ENCODE data around the gene CGB8. TPM values are rescaled to one million over a fixed set of nuclear protein-coding genes. Genes with fewer than 3 reads are reported as not detected.

The CGB8 gene
- total RNA-seq, 1 donor from 2014 or later: not detected

DNA sequence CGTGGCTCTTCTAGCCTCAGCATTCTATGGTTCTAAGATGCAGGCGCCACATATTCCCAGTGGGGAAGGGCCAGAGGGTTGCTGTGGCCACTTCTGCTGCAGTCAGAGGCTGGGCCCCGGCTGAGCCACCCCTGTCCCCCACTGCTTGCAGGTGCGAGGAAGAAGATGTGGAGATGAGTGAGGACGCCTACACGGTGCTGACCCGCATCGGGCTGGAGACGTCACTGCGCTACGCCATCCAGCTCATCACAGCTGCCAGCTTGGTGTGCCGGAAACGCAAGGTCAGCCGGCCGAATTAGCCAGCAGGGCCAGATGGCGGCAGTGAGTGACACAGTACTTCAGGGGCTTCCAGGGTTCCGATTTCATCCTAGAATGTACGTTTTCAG is 34.0 kb downstream of the CGB8 start:
- intact Hi-C loops (cut with DNase I): no loop called here
- DNase-seq (ENCODE audit: low spot score): no peak

DNA sequence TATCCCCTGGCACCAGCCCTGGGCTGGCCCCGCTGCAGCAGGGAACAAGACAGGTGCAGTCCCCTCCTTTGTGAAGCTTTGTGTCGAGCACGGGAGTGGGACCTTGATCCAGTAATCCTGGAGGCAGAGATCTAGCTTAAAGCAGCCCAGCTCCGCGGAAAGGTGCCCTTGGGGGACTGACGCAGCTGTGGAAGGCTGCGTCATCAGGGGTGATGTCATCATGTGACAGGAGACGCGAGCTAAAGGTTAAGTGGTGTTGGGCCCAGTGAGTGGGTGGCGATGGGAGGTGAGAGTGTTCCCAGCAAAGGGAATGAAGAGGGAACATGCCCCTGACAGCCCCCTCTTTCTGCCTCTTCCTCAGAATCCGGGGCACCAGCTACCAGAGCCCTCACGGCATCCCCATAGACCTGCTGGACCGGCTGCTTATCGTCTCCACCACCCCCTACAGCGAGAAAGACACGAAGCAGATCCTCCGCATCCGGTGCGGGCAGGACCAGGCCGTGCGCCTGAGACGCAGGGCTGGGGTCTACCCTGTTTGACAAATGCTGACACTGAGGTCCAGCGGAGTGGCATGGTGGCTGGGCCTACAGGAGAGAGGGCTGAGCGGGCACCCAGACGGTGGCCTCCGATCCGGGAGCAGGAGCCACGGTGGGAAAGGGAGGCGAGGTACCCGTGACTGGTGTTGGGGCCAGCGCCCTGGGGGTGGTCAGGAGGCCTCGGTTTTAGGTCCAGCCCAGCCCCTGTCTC is 34.6 kb downstream of the CGB8 start:
- intact Hi-C loops (cut with DNase I): no loop called here
- DNase-seq (ENCODE audit: low spot score): no peak

- DNase-seq (ENCODE audit: low spot score): no peak
- intact Hi-C loops (cut with DNase I): no loop called here
These were observed 37.7 kb downstream of the CGB8 start for GRCh38 chr19:49011194-49011593.

GRCh38 chr19:49010453-49010852 is 38.5 kb downstream of the CGB8 start:
- no peak for DNase-seq (ENCODE audit: low spot score)
- intact Hi-C loops (cut with DNase I): no loop called here

DNA sequence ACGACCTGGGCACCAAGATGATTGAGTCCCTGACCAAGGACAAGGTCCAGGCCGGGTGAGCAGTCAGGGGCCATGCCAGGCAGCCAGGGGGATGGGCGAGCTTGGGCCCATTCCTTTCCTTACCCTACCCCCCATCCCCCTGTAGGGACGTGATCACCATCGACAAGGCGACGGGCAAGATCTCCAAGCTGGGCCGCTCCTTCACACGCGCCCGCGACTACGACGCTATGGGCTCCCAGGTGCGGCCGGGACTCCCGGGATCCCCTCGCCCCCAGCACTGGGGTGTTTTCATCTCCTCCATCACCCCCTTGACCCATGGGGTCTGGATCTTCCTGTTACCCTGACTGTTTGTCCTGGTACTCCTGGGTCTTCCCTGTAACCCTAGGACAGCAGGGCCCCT is 39.1 kb downstream of the CGB8 start:
- DNase-seq (ENCODE audit: low spot score): no peak

GRCh38 chr19:49006905-49007304 is 42.0 kb downstream of the CGB8 start:
- intact Hi-C loops (cut with DNase I): no loop called here

More for the DNA sequence above, 39.1 kb downstream of the CGB8 start:
- intact Hi-C loops (cut with DNase I): no loop called here

GRCh38 chr19:49004964-49005614 is 43.8 kb downstream of the CGB8 start:
- DNase-seq (ENCODE audit: low spot score): no peak
- intact Hi-C loops (cut with DNase I): no loop called here

More at GRCh38 chr19:49006905-49007304, 42.0 kb downstream of the CGB8 start:
- DNase-seq (ENCODE audit: low spot score): no peak

DNA sequence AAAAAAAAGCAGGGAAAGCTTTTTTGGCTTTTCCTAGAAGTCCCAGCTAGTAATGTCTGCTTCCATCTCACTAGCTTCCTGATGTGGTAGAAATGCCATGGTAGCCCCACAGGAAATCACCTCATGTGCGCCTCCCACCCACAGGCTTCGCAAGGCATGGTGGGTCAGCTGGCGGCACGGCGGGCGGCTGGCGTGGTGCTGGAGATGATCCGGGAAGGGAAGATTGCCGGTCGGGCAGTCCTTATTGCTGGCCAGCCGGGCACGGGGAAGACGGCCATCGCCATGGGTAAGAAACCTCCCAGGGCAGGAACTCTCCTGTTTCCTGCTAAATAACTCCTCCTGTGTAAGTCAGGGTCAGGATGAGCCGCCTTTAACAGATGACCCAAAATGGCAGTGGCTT is 44.8 kb downstream of the CGB8 start:
- intact Hi-C loops (cut with DNase I): no loop called here
- DNase-seq (ENCODE audit: low spot score): no peak

GRCh38 chr19:48999481-49000325 is 49.2 kb downstream of the CGB8 start:
- DNase-seq (ENCODE audit: low spot score): no peak
- intact Hi-C loops (cut with DNase I): loop anchor here (10.0 kb wide), 1 partner anchor 205 kb away; no protein-coding TSS in a partner anchor

DNA sequence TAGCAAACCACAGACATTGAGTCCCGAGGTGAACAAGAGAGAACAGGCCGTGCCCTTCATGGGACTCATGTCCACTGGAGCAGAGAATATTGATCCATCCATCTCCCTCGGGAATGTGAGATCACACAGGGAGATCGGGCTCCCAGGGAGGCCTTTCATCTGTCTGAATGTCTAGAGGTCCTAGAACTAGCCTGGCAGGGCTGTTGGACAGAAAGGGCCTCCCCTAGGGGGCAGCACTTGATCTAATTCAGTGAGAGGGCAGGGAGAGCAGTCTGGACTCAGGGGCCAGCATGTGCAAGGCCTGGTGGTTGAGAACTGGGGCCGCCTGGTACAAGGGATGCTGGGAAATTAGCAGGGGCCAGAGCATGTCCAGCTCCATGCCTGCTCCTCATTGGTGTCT is 50.9 kb downstream of the CGB8 start:
- intact Hi-C loops (cut with DNase I): loop anchor here (10.0 kb wide), 1 partner anchor 207 kb away; no protein-coding TSS in a partner anchor

More for the DNA sequence above, 50.9 kb downstream of the CGB8 start:
- no peak for DNase-seq (ENCODE audit: low spot score)

Small RNAs within 50 kb of the gene (microRNA-seq; reads per million reads assigned to microRNA genes)
- gene MIR6798: not detected

Other genes with a start within 250 kb of the CGB8 start
- 48.9 TPM for gene BCAT2, start 238.1 kb downstream of the CGB8 start, total RNA-seq
- gene HSD17B14, start 212.6 kb downstream of the CGB8 start, total RNA-seq: 1.9 TPM
- gene PLEKHA4, start 180.5 kb downstream of the CGB8 start, total RNA-seq: 106 TPM
- 87.0 TPM for gene PPP1R15A, start 176.7 kb downstream of the CGB8 start, total RNA-seq
- gene TULP2, start 150.4 kb downstream of the CGB8 start, total RNA-seq: 0.67 TPM
- 276 TPM for gene NUCB1, start 148.8 kb downstream of the CGB8 start, total RNA-seq
- not detected for gene DHDH, start 115.4 kb downstream of the CGB8 start, total RNA-seq
- 25.6 TPM for gene BAX, start 94.2 kb downstream of the CGB8 start, total RNA-seq
- gene FTL, start 83.8 kb downstream of the CGB8 start, total RNA-seq: 827 TPM
- 175 TPM for gene GYS1, start 55.8 kb downstream of the CGB8 start, total RNA-seq
- 39.2 TPM for gene RUVBL2, start 55.2 kb downstream of the CGB8 start, total RNA-seq
- gene LHB, start 32.0 kb downstream of the CGB8 start, total RNA-seq: not detected
- gene CGB3, start 24.8 kb downstream of the CGB8 start, total RNA-seq: not detected
- gene CGB2, start 17.2 kb downstream of the CGB8 start, total RNA-seq: not detected
- gene CGB1, start 12.2 kb downstream of the CGB8 start, total RNA-seq: not detected
- not detected for gene CGB5, start 5.3 kb downstream of the CGB8 start, total RNA-seq
- not detected for gene CGB7, start 8.6 kb upstream of the CGB8 start, total RNA-seq
- not detected for gene NTF4, start 15.7 kb upstream of the CGB8 start, total RNA-seq
- 0.27 TPM for gene KCNA7, start 23.6 kb upstream of the CGB8 start, total RNA-seq
- gene SNRNP70, start 36.3 kb upstream of the CGB8 start, total RNA-seq: 137 TPM
- 24.7 TPM for gene LIN7B, start 65.3 kb upstream of the CGB8 start, total RNA-seq
- gene C19orf73, start 70.0 kb upstream of the CGB8 start, total RNA-seq: 1.0 TPM
- 10.1 TPM for gene PPFIA3, start 70.4 kb upstream of the CGB8 start, total RNA-seq
- 907 TPM for gene HRC, start 106.3 kb upstream of the CGB8 start, total RNA-seq
- gene TRPM4, start 108.7 kb upstream of the CGB8 start, total RNA-seq: 44.1 TPM

All from cardiac septum (tissue), 1 donor.